Dedifferentiated amniotic fluid mesenchymal stem cell (primary cell): ENCODE measurements around the gene CCDC24.
A peak's percentile ranks its signal among the peaks of the same experiment; 100 is the strongest.

Experiments used
- DNase-seq: peaks from one replicate; pipeline ENCODE4 v3.0.0-alpha.2; 2016; ENCODE audit errors: extremely low spot score

The CCDC24 gene

GRCh38 chr1:43963006-43963405 lies 28.4 kb upstream of the CCDC24 start:
- no peak for DNase-seq

GRCh38 chr1:43963890-43964289 lies 27.5 kb upstream of the CCDC24 start:
- DNase-seq, result no peak

- DNase-seq, result no peak
Measured at GRCh38 chr1:43965316-43965715, 26.1 kb upstream of the CCDC24 start.

- no peak for DNase-seq
Measured at GRCh38 chr1:43968348-43968948, 23.0 kb upstream of the CCDC24 start.

GRCh38 chr1:43969416-43969745 lies 22.0 kb upstream of the CCDC24 start:
- no peak for DNase-seq

GRCh38 chr1:43969746-43970466 lies 21.5 kb upstream of the CCDC24 start, which contains the start of gene DPH2:
Gene DPH2 (plus strand): TSS chr1:43970010. CDS start chr1:43970176, 166 bp downstream.
- peak; percentile 97 for DNase-seq

- no peak for DNase-seq
Measured at GRCh38 chr1:43970502-43970901, 20.9 kb upstream of the CCDC24 start.

GRCh38 chr1:43970911-43971310 lies 20.5 kb upstream of the CCDC24 start:
- no peak for DNase-seq

GRCh38 chr1:43971336-43971980 lies 19.9 kb upstream of the CCDC24 start:
- DNase-seq, result no peak

- DNase-seq, result no peak
Measured at GRCh38 chr1:43973981-43974442, 17.4 kb upstream of the CCDC24 start.

GRCh38 chr1:43974443-43975248 lies 16.8 kb upstream of the CCDC24 start, which contains the start of gene ATP6V0B:
Gene ATP6V0B (plus strand): TSS chr1:43974960. CDS start chr1:43975041, 81 bp downstream.
- DNase-seq, result peak; percentile 92

- no peak for DNase-seq
Measured at GRCh38 chr1:43975249-43975961, 16.0 kb upstream of the CCDC24 start.

GRCh38 chr1:43976045-43976444 lies 15.4 kb upstream of the CCDC24 start:
- DNase-seq, result no peak

GRCh38 chr1:43976890-43977289 lies 14.5 kb upstream of the CCDC24 start:
- no peak for DNase-seq

GRCh38 chr1:43977376-43978263 lies 13.8 kb upstream of the CCDC24 start:
- DNase-seq, result no peak

- DNase-seq, result no peak
Measured at GRCh38 chr1:43978264-43978550, 13.2 kb upstream of the CCDC24 start.

- no peak for DNase-seq
Measured at GRCh38 chr1:43978551-43979260, 12.7 kb upstream of the CCDC24 start, which contains the start of gene B4GALT2. Gene B4GALT2 (plus strand): TSS chr1:43979210. CDS start chr1:43981161, 1,951 bp downstream.

GRCh38 chr1:43979261-43979527 lies 12.2 kb upstream of the CCDC24 start:
- DNase-seq, result no peak

- DNase-seq, result no peak
Measured at GRCh38 chr1:43979528-43980254, 11.7 kb upstream of the CCDC24 start.
